Subcutaneous adipose tissue (tissue), 4 donors: ENCODE results near the gene SLC2A10. TPM values are rescaled to one million over a fixed set of nuclear protein-coding genes. Genes with fewer than 3 reads are reported as not detected.

Experiments used
- total RNA-seq, 4 donors: library from RNA; depleted of rRNA; stranded (reverse); fragments of >200 nt; gene quantifications; one replicate each; pipeline ENCODE4 v1.1.0, GENCODE V29; 2016
- TF ChIP-seq, protein P1 (sequence below): fragments of 450-650 bp; IDR thresholded peaks from one replicate; pipeline ENCODE4 v1.5.1; 2016; ENCODE audit warnings: low read depth, mild to moderate bottlenecking, control low read depth, antibody characterized with exemption, moderate library complexity

Gene SLC2A10
- total RNA-seq, 4 donors from 2014 or later = 4.4 to 14.9 (median 11.4) TPM

DNA sequence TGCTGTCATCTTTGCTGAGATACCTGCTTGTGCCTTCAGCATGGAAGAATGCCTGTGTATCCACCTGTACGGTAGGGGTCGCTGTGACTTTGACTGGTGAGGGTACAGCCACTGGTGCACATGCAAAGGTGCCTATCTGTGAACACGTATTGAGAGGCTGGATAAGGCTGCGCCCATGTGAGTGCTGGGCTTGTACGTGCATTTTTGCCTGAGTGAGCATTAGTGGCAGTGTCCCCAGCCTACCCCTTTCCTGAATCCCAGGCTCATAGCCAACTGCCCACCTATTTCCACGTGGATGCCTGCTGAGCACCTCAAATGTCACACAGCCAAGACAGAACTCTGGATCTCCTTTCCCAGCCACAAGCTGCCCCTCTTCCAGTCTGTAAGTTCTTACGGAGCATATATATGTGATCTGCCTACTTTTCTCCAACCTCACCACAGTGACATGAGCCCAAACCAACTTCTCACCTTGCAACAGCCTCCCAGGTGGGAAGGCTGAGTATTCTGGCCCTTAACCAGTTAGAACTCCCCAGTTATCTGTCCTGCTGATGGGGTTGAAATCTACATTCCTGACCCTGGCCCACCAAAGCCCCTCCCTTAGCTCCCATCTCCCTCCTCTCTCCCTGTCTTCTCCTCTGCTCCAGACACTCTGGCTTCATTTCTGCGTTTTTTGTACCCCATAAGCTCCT, 1.1 kb upstream of the SLC2A10 start:
- TF ChIP-seq, protein P1, sequence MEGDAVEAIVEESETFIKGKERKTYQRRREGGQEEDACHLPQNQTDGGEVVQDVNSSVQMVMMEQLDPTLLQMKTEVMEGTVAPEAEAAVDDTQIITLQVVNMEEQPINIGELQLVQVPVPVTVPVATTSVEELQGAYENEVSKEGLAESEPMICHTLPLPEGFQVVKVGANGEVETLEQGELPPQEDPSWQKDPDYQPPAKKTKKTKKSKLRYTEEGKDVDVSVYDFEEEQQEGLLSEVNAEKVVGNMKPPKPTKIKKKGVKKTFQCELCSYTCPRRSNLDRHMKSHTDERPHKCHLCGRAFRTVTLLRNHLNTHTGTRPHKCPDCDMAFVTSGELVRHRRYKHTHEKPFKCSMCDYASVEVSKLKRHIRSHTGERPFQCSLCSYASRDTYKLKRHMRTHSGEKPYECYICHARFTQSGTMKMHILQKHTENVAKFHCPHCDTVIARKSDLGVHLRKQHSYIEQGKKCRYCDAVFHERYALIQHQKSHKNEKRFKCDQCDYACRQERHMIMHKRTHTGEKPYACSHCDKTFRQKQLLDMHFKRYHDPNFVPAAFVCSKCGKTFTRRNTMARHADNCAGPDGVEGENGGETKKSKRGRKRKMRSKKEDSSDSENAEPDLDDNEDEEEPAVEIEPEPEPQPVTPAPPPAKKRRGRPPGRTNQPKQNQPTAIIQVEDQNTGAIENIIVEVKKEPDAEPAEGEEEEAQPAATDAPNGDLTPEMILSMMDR = no peak

DNA sequence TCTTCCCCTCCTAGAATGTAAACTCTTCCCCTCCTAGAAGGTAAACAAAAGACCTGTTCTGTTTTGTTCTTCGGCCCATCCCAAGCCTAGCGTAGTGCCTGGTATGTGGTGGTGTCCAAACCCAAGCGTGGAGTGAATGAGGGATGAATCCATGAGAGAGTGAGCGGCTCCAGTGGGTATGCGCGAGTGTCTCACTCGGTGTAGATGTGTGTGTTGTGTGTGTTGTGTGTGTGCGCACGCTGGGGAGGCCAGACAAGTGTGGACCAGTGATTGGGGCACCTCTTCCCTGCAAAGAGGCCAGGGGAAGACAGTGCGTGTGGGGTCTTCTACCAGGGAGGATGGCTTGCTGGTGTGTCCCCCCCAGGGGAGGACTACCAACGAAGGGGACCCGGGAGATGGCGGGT, 392 bp upstream of the SLC2A10 start:
- TF ChIP-seq, protein P1 = no peak

DNA sequence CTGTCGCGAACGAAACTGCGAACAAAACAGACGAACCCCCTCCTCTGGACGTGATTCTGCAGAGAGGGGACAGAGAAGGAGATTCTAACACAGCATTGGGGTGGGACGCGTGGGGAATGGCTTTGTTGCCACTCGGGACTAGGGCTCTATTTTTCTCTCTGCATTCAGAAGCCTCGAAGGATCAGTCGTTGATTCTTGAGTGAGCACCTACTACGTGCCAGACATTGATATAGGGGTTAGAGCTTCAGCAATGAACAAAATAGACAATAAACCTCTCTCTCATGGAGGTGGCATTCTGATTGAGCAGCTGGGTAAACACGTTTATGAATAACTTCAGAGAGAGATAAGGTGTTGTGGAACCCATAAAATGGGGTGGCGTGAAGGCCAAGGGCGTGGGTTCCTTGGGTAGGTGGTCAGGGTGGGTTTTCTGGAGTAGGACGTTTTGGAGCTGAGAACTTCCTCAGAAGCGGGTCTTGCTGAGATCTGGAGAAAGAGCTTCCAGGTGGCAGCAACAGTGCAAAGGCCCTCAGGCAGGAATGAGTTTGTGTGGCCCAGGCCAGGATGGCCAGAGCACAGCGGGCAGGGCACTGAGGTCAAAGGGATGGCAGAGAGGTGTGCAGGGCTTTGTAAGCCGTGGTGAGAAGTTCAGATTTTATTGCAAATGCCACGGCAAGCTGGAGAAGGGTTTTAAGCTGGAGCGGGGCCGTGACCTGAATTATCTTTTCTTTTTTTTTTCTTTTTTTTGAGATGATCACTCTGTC, 884 bp downstream of the SLC2A10 start:
- TF ChIP-seq, protein P1 = no peak

DNA sequence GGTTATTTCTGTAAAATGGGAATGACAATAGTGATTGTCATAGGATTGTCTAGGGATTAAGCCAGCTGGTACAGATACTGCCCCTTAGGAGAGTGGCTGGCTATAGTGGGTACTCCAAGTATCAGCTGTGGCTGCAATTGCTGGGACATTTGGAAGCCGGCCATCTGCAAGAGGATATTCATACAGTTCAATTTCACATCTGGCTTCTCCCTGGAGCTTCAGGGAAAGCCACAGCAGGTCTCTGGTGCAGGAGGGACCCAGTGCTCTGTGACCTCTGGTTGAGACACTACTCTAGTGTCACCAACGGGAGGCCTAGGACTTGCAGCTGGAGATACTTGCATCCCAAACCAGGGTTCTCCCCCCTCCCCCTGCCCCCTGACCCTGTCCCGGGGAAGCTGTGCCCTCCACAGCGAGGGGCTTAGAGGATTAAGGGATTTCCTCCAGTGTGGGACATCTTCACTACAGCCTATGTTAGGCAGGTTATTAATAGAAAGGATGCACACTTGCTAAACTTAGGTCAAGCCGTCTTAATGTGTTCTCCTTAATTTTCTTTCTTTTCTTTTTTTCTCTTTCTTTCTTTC, 2.7 kb downstream of the SLC2A10 start:
- TF ChIP-seq, protein P1 = no peak

DNA sequence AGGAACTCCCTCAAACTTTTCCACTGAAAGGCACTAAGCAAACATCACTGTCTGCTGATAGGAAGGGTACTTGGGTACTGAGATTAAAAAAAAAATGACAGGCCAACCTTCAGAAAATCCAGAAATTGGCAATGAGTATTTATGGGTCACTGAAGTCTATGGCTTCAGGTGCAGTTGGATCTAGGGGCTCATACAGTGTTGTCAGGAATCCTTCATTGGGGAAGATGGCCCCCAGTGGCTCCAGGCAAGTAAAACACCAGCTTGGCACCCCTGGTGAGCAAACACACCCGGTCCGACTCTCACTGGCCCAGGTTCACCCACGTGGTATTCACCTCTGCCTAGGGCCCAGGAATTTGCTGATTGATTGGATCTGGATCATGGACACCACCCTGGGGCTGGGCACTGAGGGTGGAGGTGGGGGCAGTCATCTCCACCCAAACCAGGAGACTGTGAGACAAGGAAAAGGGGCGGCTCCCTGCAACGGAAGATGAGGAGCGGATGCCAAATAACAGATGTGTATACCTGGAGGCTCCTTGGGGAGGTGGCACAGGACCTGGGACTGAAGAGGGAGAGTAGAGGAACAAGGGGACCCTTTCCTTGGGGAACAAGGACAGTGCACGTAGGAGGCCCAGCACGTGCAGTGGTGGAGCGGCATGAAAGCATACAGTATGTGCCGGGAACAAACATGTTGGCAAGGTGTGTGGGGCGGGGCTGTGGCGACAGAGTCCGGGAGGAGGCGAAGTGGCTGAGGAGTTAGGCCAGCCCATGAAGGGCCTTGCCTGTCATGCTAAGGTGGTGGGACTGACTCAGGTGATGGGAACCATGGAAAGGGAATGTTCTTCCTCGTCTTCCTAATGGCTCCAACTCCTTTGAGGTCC, 4.7 kb downstream of the SLC2A10 start:
- TF ChIP-seq, protein P1 = no peak

DNA sequence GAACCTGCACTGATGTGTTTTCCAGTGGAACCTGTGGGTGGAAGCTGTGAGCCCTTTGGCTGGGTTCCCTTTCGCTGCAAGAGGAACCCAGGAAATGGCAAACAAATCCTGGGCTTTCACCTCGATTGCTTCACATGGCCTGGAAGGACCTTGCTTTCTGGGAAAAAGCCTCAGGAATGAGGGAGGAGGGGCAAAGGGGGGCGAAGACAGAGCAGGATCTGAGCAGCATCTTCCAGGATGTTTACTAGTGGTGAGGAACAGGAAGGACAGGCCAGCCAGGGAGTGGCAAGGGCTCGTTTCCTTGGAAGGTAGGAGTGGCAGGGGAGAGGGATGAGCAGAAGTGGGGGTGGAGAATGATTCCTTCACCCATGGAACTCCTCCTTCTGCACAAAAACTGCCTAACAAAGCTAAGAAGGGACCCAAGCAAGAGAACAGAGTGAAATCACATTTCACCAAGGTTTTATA, 5.9 kb downstream of the SLC2A10 start:
- TF ChIP-seq, protein P1 = no peak
